Measurements from ENCODE around the gene SMAD5.

The SMAD5 gene

DNA sequence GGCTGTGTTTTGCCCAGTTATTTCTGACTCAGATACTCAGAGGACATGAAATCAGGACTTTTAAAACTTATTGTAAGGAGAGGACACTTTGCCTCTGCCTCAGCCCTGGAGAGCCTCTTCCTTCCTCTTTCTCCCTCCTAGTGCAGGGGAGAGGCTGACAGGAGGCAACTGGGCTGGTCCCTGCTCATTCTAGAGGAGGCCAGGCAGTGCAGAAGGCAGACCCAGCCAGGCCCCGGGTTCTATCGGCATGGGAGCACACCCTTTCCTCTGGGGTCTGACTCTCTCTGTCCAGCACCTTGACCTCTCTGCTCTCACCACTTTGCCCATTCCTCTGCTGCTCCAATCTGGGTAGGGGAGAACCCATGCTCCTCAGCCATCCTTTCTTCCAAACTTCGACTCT lies 76.3 kb downstream of the SMAD5 start:
- TF ChIP-seq POLR2AphosphoS5 (IDR thresholded peaks at IDR 0.05; ENCODE audit: low read depth, low read length) (no peak), FOXP2 (optimal IDR thresholded peaks at IDR 0.05; ENCODE audit: borderline replicate concordance, extremely low read depth, extremely low read length, insufficient read depth) (no peak), TAF1 (IDR thresholded peaks at IDR 0.05; ENCODE audit: borderline replicate concordance, insufficient read depth, low read length) (no peak), SIN3A (IDR thresholded peaks at IDR 0.05; ENCODE audit: borderline replicate concordance, insufficient read depth, low read length) (no peak)
- TF ChIP-seq, protein P1, sequence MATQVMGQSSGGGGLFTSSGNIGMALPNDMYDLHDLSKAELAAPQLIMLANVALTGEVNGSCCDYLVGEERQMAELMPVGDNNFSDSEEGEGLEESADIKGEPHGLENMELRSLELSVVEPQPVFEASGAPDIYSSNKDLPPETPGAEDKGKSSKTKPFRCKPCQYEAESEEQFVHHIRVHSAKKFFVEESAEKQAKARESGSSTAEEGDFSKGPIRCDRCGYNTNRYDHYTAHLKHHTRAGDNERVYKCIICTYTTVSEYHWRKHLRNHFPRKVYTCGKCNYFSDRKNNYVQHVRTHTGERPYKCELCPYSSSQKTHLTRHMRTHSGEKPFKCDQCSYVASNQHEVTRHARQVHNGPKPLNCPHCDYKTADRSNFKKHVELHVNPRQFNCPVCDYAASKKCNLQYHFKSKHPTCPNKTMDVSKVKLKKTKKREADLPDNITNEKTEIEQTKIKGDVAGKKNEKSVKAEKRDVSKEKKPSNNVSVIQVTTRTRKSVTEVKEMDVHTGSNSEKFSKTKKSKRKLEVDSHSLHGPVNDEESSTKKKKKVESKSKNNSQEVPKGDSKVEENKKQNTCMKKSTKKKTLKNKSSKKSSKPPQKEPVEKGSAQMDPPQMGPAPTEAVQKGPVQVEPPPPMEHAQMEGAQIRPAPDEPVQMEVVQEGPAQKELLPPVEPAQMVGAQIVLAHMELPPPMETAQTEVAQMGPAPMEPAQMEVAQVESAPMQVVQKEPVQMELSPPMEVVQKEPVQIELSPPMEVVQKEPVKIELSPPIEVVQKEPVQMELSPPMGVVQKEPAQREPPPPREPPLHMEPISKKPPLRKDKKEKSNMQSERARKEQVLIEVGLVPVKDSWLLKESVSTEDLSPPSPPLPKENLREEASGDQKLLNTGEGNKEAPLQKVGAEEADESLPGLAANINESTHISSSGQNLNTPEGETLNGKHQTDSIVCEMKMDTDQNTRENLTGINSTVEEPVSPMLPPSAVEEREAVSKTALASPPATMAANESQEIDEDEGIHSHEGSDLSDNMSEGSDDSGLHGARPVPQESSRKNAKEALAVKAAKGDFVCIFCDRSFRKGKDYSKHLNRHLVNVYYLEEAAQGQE (IDR thresholded peaks at IDR 0.05; ENCODE audit: insufficient read depth in 1 of 2, low read depth in 2 of 2, low read length in 2 of 2), result no peak

- no peak for TF ChIP-seq TAF1 (IDR thresholded peaks at IDR 0.05; ENCODE audit: borderline replicate concordance, insufficient read depth, low read length)
- TF ChIP-seq SIN3A (IDR thresholded peaks at IDR 0.05; ENCODE audit: borderline replicate concordance, insufficient read depth, low read length), result no peak
- no peak for TF ChIP-seq POLR2AphosphoS5 (IDR thresholded peaks at IDR 0.05; ENCODE audit: low read depth, low read length)
- TF ChIP-seq FOXP2 (optimal IDR thresholded peaks at IDR 0.05; ENCODE audit: borderline replicate concordance, extremely low read depth, extremely low read length, insufficient read depth), result no peak
- TF ChIP-seq, protein P1 (IDR thresholded peaks at IDR 0.05; ENCODE audit: insufficient read depth in 1 of 2, low read depth in 2 of 2, low read length in 2 of 2), result no peak
Observed at GRCh38 chr5:136209346-136209910, 76.8 kb downstream of the SMAD5 start.

DNA sequence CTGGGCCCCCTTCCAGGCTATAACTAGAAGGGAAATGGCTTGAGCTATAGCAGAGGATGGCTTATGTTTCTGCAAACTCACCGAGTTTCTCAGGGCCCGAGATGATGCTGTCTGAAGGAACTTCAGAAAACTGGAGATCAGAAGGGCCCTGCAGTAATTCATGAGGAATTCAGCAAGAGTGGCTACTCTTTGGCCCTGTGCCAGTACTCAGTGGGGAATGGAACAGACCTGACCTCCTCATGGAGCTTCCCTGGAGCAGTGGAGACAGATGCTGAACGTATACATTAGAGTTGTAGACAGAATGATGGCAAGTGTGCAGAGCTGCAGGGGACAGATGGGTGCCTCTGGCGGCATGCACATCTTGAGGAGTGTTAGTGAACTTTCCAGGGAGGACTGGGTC lies 77.6 kb downstream of the SMAD5 start:
- TF ChIP-seq POLR2AphosphoS5 (IDR thresholded peaks at IDR 0.05; ENCODE audit: low read depth, low read length) (no peak), SIN3A (IDR thresholded peaks at IDR 0.05; ENCODE audit: borderline replicate concordance, insufficient read depth, low read length) (no peak), TAF1 (IDR thresholded peaks at IDR 0.05; ENCODE audit: borderline replicate concordance, insufficient read depth, low read length) (no peak), FOXP2 (optimal IDR thresholded peaks at IDR 0.05; ENCODE audit: borderline replicate concordance, extremely low read depth, extremely low read length, insufficient read depth) (no peak)
- TF ChIP-seq, protein P1 (IDR thresholded peaks at IDR 0.05; ENCODE audit: insufficient read depth in 1 of 2, low read depth in 2 of 2, low read length in 2 of 2), result no peak

GRCh38 chr5:136211282-136212040 lies 78.8 kb downstream of the SMAD5 start:
- TF ChIP-seq FOXP2 (optimal IDR thresholded peaks at IDR 0.05; ENCODE audit: borderline replicate concordance, extremely low read depth, extremely low read length, insufficient read depth), result no peak
- TF ChIP-seq SIN3A (IDR thresholded peaks at IDR 0.05; ENCODE audit: borderline replicate concordance, insufficient read depth, low read length), result no peak
- no peak for TF ChIP-seq TAF1 (IDR thresholded peaks at IDR 0.05; ENCODE audit: borderline replicate concordance, insufficient read depth, low read length)
- TF ChIP-seq, protein P1 (IDR thresholded peaks at IDR 0.05; ENCODE audit: insufficient read depth in 1 of 2, low read depth in 2 of 2, low read length in 2 of 2), result no peak
- TF ChIP-seq POLR2AphosphoS5 (IDR thresholded peaks at IDR 0.05; ENCODE audit: low read depth, low read length), result no peak

All from PFSK-1 (cell line).